B cell (primary cell): ENCODE measurements around the gene PPP1R18. TPM values are rescaled to one million over a fixed set of nuclear protein-coding genes. Genes with fewer than 3 reads are reported as not detected.
A peak's percentile ranks its signal among the peaks of the same experiment; 100 is the strongest.

ENCODE experiments used
- ATAC-seq: fragments of 200-7000 bp; cut with Tn5 transposase; one replicate; pipeline ENCODE4 v1.10.0; 2021; ENCODE audit warnings: low read depth, mild to moderate bottlenecking, moderate number of reproducible peaks, moderate library complexity
- CTCF ChIA-PET: fragments of 350-600 bp; sonication (Branson Sonifier 250); formaldehyde crosslinking; loops from one replicate; lab custom pipeline; 2021; ENCODE audit warnings: antibody characterized with exemption, inconsistent platforms; lab: Charles Lee
- POLR2A ChIA-PET: fragments of 350-600 bp; sonication (Branson Sonifier 250); formaldehyde crosslinking; loops from one replicate; lab custom pipeline; 2021; ENCODE audit warnings: antibody characterized with exemption; lab: Charles Lee
- DNase-seq: peaks from one replicate; pipeline ENCODE4 v3.0.0; 2013
- H2AFZ ChIP-seq: 2 replicates; pipeline ENCODE4 v1.6.1; 2012; ENCODE audit warnings: mild to moderate bottlenecking, low read depth, low read length; ENCODE audit not compliant: insufficient read depth, poor library complexity, severe bottlenecking
- H3K27ac ChIP-seq, 2 donors: 1 replicate in 1 of 2; 2 replicates in 1 of 2; pipeline ENCODE4 v1.5.1; 2012 to 2013; ENCODE audit warnings: low read length in 2 of 2, mild to moderate bottlenecking in 2 of 2, moderate library complexity in 1 of 2
- H3K27me3 ChIP-seq, 4 experiments: fragments of 200-600 bp in 1 of 4; sonication (generic) in 1 of 4; replicated peaks in 1 of 4; 1 replicate in 2 of 4; 2 replicates in 2 of 4; pipeline versions ENCODE4 v1.6.1 to v1.7.0; 2013 to 2016; ENCODE audit warnings: low read length in 3 of 4, mild to moderate bottlenecking in 2 of 4, mixed read lengths in 1 of 4, moderate library complexity in 1 of 4; ENCODE audit not compliant: insufficient read depth in 4 of 4, control insufficient read depth in 3 of 4; ENCODE audit errors: control extremely low read depth in 1 of 4
- H3K36me3 ChIP-seq, 2 experiments: replicated peaks in 1 of 2; 1 replicate in 1 of 2; 2 replicates in 1 of 2; pipeline versions ENCODE4 v1.6.1 to v1.7.1; 2013; ENCODE audit warnings: low read length in 1 of 2; ENCODE audit not compliant: insufficient read depth in 2 of 2, control insufficient read depth in 1 of 2; ENCODE audit errors: control extremely low read depth in 1 of 2, extremely low read depth in 1 of 2
- H3K4me1 ChIP-seq, 2 donors: fragments of 200-600 bp in 1 of 2; sonication (generic) in 1 of 2; 1 replicate in 1 of 2; 2 replicates in 1 of 2; pipeline versions ENCODE4 v1.5.1 to v1.6.1; 2013 to 2017; ENCODE audit warnings: low read length in 2 of 2; ENCODE audit not compliant: control insufficient read depth in 2 of 2, insufficient read depth in 2 of 2
- H3K4me2 ChIP-seq: replicated peaks from 2 replicates; pipeline ENCODE3; 2012; ENCODE audit warnings: mild to moderate bottlenecking, low read depth, low read length; ENCODE audit not compliant: poor library complexity, severe bottlenecking
- H3K4me3 ChIP-seq, 5 experiments: fragments of 200-600 bp in 1 of 5; sonication (generic) in 1 of 5; 1 replicate in 3 of 5; 2 replicates in 2 of 5; pipeline versions ENCODE4 v1.5.1 to v1.7.0; 2011 to 2016; ENCODE audit warnings: low read length in 4 of 5, mild to moderate bottlenecking in 4 of 5, low read depth in 2 of 5, control low read depth in 1 of 5, moderate library complexity in 1 of 5; ENCODE audit not compliant: insufficient read depth in 1 of 5; ENCODE audit errors: control extremely low read depth in 1 of 5, extremely low read depth in 1 of 5
- H3K79me2 ChIP-seq: fragments of 200-600 bp; sonication (generic); one replicate; pipeline ENCODE4 v1.6.0; 2016; ENCODE audit warnings: low read length; ENCODE audit not compliant: control insufficient read depth, insufficient read depth
- H3K9ac ChIP-seq: fragments of 200-600 bp; sonication (generic); 2 replicates; pipeline ENCODE4 v1.6.1; 2017; ENCODE audit warnings: mild to moderate bottlenecking, low read length, moderate library complexity
- H3K9me3 ChIP-seq, 3 donors: one replicate each; pipeline versions ENCODE4 v1.6.1 to v1.7.1; 2013; ENCODE audit warnings: low read length in 2 of 3; ENCODE audit not compliant: control insufficient read depth in 2 of 3, insufficient read depth in 1 of 3; ENCODE audit errors: control extremely low read depth in 1 of 3
- H4K20me1 ChIP-seq: 2 replicates; pipeline ENCODE4 v1.6.0; 2012; ENCODE audit warnings: mild to moderate bottlenecking, low read length; ENCODE audit not compliant: insufficient read depth, control insufficient read depth, poor library complexity, severe bottlenecking
- H3K27ac Mint-ChIP-seq: one replicate; pipeline ENCODE4 v1.8.0; 2021; ENCODE audit warnings: mixed read lengths
- H3K27me3 Mint-ChIP-seq: one replicate; pipeline ENCODE4 v1.8.0; 2021; ENCODE audit warnings: mixed read lengths
- H3K4me1 Mint-ChIP-seq: one replicate; pipeline ENCODE4 v1.8.0; 2021; ENCODE audit warnings: mixed read lengths
- H3K4me3 Mint-ChIP-seq: one replicate; pipeline ENCODE4 v1.8.0; 2021; ENCODE audit warnings: mixed read lengths
- H3K9me3 Mint-ChIP-seq: one replicate; pipeline ENCODE4 v1.8.0; 2022; ENCODE audit warnings: mixed read lengths; ENCODE audit not compliant: insufficient read depth
- EZH2 ChIP-seq: IDR thresholded peaks from 2 replicates; pipeline ENCODE4 v1.6.1; 2012; ENCODE audit warnings: borderline replicate concordance, low read depth, mild to moderate bottlenecking, moderate library complexity, low read length; ENCODE audit not compliant: insufficient read depth, poor library complexity, severe bottlenecking
- WGBS: methylation state at CpG from one replicate; pipeline ENCODE4 v1.1.5; 2013; ENCODE audit warnings: missing lambda C conversion rate; ENCODE audit not compliant: insufficient coverage; 5-methylcytosine and 5-hydroxymethylcytosine counted together
- intact Hi-C: fragments of 100-400 bp; cut with micrococcal nuclease; formaldehyde crosslinking; loops from one replicate; pipeline ENCODE4 v1.10.0; 2022
- polyA plus RNA-seq: library from polyadenylated mRNA; depleted of rRNA; stranded (reverse); fragments of >200 nt; gene quantifications from 2 replicates; pipeline ENCODE4 v1.2.3, GENCODE V29; 2012
- total RNA-seq, 2 donors: library from RNA; stranded (reverse); fragments of 120-200 nt in 1 of 2; gene quantifications; 1 replicate in 1 of 2; 2 replicates in 1 of 2; pipeline versions ENCODE4 v1.2.3 to v1.2.4, GENCODE V29; 2013 to 2022
- TF ChIP-seq, protein P1 (sequence below): fragments of 200-600 bp; IDR thresholded peaks from one replicate; pipeline ENCODE4 v1.8.0; 2022; ENCODE audit warnings: antibody characterized with exemption, mild to moderate bottlenecking

PPP1R18 gene
- total and polyA plus RNA-seq, 2 donors (not counting 1 experiment from before 2014, with no cell fraction given): 113 to 125 TPM

- Mint-ChIP-seq H3K27ac (peak overlapping the region; percentile 26), H3K4me1 (peaks cover 36% of the 10 kb centered on the region)
Observed at GRCh38 chr6:30732237-30732943, 45.9 kb upstream of the PPP1R18 start.

More at GRCh38 chr6:30732237-30732943, 45.9 kb upstream of the PPP1R18 start:
- H3K9me3 ChIP-seq: no peaks in the 10 kb centered on the region
- no peak for ATAC-seq
- intact Hi-C loops: no loop called here
- ChIA-PET POLR2A (interaction anchor here (0.5 to 1.0 kb wide), 2 partner anchors 101 to 118 kb away, joined by 5 to 7 read pairs; no protein-coding TSS in a partner anchor), CTCF (interaction anchor here (0.8 to 22.5 kb wide), 13 partner anchors 9 to 279 kb away, joined by 3 to 963 read pairs (median 20); partner anchors contain the start of genes ATAT1, DHX16, FLOT1 and PPP1R18)
- peaks cover 51% of the 10 kb centered on the region for H3K79me2 ChIP-seq
- H3K27ac ChIP-seq: no peak overlapping the region
- DNase-seq: no peak
- over 99% methylated on average over 11 of the region's 12 CpGs for WGBS
- no peak for TF ChIP-seq EZH2
- TF ChIP-seq, protein P1, sequence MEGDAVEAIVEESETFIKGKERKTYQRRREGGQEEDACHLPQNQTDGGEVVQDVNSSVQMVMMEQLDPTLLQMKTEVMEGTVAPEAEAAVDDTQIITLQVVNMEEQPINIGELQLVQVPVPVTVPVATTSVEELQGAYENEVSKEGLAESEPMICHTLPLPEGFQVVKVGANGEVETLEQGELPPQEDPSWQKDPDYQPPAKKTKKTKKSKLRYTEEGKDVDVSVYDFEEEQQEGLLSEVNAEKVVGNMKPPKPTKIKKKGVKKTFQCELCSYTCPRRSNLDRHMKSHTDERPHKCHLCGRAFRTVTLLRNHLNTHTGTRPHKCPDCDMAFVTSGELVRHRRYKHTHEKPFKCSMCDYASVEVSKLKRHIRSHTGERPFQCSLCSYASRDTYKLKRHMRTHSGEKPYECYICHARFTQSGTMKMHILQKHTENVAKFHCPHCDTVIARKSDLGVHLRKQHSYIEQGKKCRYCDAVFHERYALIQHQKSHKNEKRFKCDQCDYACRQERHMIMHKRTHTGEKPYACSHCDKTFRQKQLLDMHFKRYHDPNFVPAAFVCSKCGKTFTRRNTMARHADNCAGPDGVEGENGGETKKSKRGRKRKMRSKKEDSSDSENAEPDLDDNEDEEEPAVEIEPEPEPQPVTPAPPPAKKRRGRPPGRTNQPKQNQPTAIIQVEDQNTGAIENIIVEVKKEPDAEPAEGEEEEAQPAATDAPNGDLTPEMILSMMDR: no peak
- H3K4me2 ChIP-seq: no peak overlapping the region
- H3K9me3 Mint-ChIP-seq: no peaks in the 10 kb centered on the region
- H2AFZ ChIP-seq: no peak overlapping the region
- no peak overlapping the region for H3K4me3 ChIP-seq
- no peak overlapping the region for H3K9ac ChIP-seq
- no peaks in the 10 kb centered on the region for H3K27me3 ChIP-seq
- no peak overlapping the region for H3K4me3 Mint-ChIP-seq
- peaks cover 37 to 39% of the 10 kb centered on the region in 2 donors for H3K4me1 ChIP-seq
- no peaks in the 10 kb centered on the region for H3K27me3 Mint-ChIP-seq
- H4K20me1 ChIP-seq: peaks cover 7% of the 10 kb centered on the region
- peaks cover 3 to 25% of the 10 kb centered on the region in 2 experiments for H3K36me3 ChIP-seq
